Ishikawa (cell line): ENCODE measurements around the gene VIPR2.

Experiments
- CEBPB ChIP-seq: IDR thresholded peaks from 2 replicates; pipeline ENCODE4 v1.6.1; 2012
- CREB1 ChIP-seq: IDR thresholded peaks from 2 replicates; pipeline ENCODE4 v1.6.1; 2012; ENCODE audit warnings: low read depth
- EGR1 ChIP-seq: IDR thresholded peaks from 2 replicates; pipeline ENCODE4 v1.6.1; 2012
- EP300 ChIP-seq: IDR thresholded peaks from 2 replicates; pipeline ENCODE4 v1.6.1; 2012; ENCODE audit warnings: borderline replicate concordance
- FOXM1 ChIP-seq: IDR thresholded peaks from 2 replicates; pipeline ENCODE4 v1.6.1; 2012; ENCODE audit warnings: low read depth, borderline replicate concordance
- MAX ChIP-seq: IDR thresholded peaks from 2 replicates; pipeline ENCODE4 v1.6.1; 2012
- NFIC ChIP-seq: IDR thresholded peaks from 2 replicates; pipeline ENCODE4 v1.6.1; 2012
- RAD21 ChIP-seq: IDR thresholded peaks from 2 replicates; pipeline ENCODE4 v1.6.1; 2012; ENCODE audit warnings: low read depth
- REST ChIP-seq: IDR thresholded peaks from 2 replicates; pipeline ENCODE4 v1.6.1; 2012; ENCODE audit warnings: low read depth, mild to moderate bottlenecking
- TAF1 ChIP-seq: IDR thresholded peaks from 2 replicates; pipeline ENCODE4 v1.6.1; 2012; ENCODE audit warnings: low read depth, mild to moderate bottlenecking
- TCF12 ChIP-seq: IDR thresholded peaks from 2 replicates; pipeline ENCODE4 v1.6.1; 2012; ENCODE audit warnings: low read depth
- TEAD4 ChIP-seq: IDR thresholded peaks from 2 replicates; pipeline ENCODE4 v1.6.1; 2012
- USF1 ChIP-seq: IDR thresholded peaks from 2 replicates; pipeline ENCODE4 v1.6.1; 2012
- YY1 ChIP-seq: IDR thresholded peaks from 2 replicates; pipeline ENCODE4 v1.6.1; 2012; ENCODE audit warnings: low read depth
- ZBTB7A ChIP-seq: IDR thresholded peaks from 2 replicates; pipeline ENCODE4 v1.6.1; 2012; ENCODE audit warnings: low read depth

Gene VIPR2

GRCh38 chr7:159007996-159008389 is 136.7 kb downstream of the VIPR2 start:
- TF ChIP-seq RAD21 (no peak), YY1 (no peak), REST (no peak), MAX (no peak), NFIC (no peak), USF1 (no peak), TAF1 (no peak), TCF12 (no peak), ZBTB7A (no peak), CREB1 (no peak), EP300 (no peak), CEBPB (no peak)

GRCh38 chr7:159007364-159007995 is 137.2 kb downstream of the VIPR2 start:
- TF ChIP-seq USF1 (no peak), RAD21 (no peak), EGR1 (no peak), FOXM1 (no peak), CREB1 (no peak), CEBPB (no peak), REST (no peak), TCF12 (no peak), NFIC (no peak), TAF1 (no peak), ZBTB7A (no peak), TEAD4 (no peak), MAX (no peak), EP300 (no peak)

- TF ChIP-seq REST = no peak
- TF ChIP-seq TCF12 = no peak
- no peak for TF ChIP-seq CEBPB
- no peak for TF ChIP-seq TEAD4
- no peak for TF ChIP-seq YY1
- no peak for TF ChIP-seq TAF1
- no peak for TF ChIP-seq RAD21
- TF ChIP-seq ZBTB7A = no peak
- no peak for TF ChIP-seq NFIC
- no peak for TF ChIP-seq CREB1
- TF ChIP-seq MAX = no peak
- no peak for TF ChIP-seq EP300
- TF ChIP-seq EGR1 = no peak
- no peak for TF ChIP-seq FOXM1
- no peak for TF ChIP-seq USF1
Observed at GRCh38 chr7:159006610-159007130, 138.0 kb downstream of the VIPR2 start.

GRCh38 chr7:159005618-159006017 is 139.0 kb downstream of the VIPR2 start:
- TF ChIP-seq TCF12 (no peak), EGR1 (no peak), NFIC (no peak), TAF1 (no peak), CREB1 (no peak), MAX (no peak), ZBTB7A (no peak), TEAD4 (no peak), REST (no peak), EP300 (no peak), YY1 (no peak), USF1 (no peak), RAD21 (no peak)
